Measurements from ENCODE around the gene AFAP1L2. TPM values are rescaled to one million over a fixed set of nuclear protein-coding genes. Genes with fewer than 3 reads are reported as not detected.

AFAP1L2 gene
- total RNA-seq, 4 donors from 2014 or later, result 6.5 to 35.5 (median 12.9) TPM

GRCh38 chr10:114245121-114245791, 159.0 kb downstream of the AFAP1L2 start:
- peak overlapping the region in 3 of 4 donors; percentile 26 to 67 (median 46) for H3K27ac ChIP-seq
- peak in 2 of 3 donors; percentile 53 to 55 for DNase-seq

More at GRCh38 chr10:114245121-114245791, 159.0 kb downstream of the AFAP1L2 start:
- Histone ChIP-seq H3K27me3 (no peaks in the 10 kb centered on the region), H3K4me3 (no peak overlapping the region), H3K4me1 (peaks cover 0 to 9% (median 0%) of the 10 kb centered on the region in 4 donors), H3K36me3 (no peaks in the 10 kb centered on the region), H3K9me3 (no peaks in the 10 kb centered on the region)
- TF ChIP-seq POLR2A (IDR thresholded peaks at IDR 0.05) (no peak), CTCF (IDR thresholded peaks at IDR 0.05) (no peak)

Small RNA genes lying within 50 kb of the gene (small RNA-seq; reads per million reads assigned to genes)
- gene RN7SL384P, result 0 reads per million in 2 donors

Other genes starting within 250 kb of the AFAP1L2 start
- 10 to 100 TPM; 30.5 to 68.0 (median 50.9) TPM for gene CCDC186, start 230.3 kb downstream of the AFAP1L2 start, total RNA-seq
- gene TDRD1, start 225.1 kb downstream of the AFAP1L2 start, total RNA-seq, result 1 to 10 TPM in 1 of 4 donors, not detected in 3; 1.7 TPM
- 10 to 100 TPM in 2 of 4 donors, 1 to 10 TPM in 2; 5.0 to 20.8 (median 11.3) TPM for gene VWA2, start 165.2 kb downstream of the AFAP1L2 start, total RNA-seq

Measured in Peyer's patch (tissue), 4 donors.